ENCODE data around the gene ZEB2. TPM values are rescaled to one million over a fixed set of nuclear protein-coding genes. Genes with fewer than 3 reads are reported as not detected.

Gene ZEB2
- total RNA-seq, 1 experiment from 2014 or later, result 1.2 TPM

GRCh38 chr2:144513388-144514101 is 6.4 kb downstream of the ZEB2 start:
- H4K20me1 ChIP-seq (ENCODE audit: control insufficient read depth, insufficient read depth, insufficient read length), result no peaks in the 10 kb centered on the region
- Mint-ChIP-seq H3K4me1 (peaks cover 68 to 72% of the 10 kb centered on the region in 2 experiments), H3K27ac (no peak overlapping the region)

More at GRCh38 chr2:144513388-144514101, 6.4 kb downstream of the ZEB2 start:
- Histone ChIP-seq H3K23ac (ENCODE audit: insufficient read length, low read depth, low read length) (no peak overlapping the region), H3K79me1 (ENCODE audit: insufficient read depth, low read depth, low read length, poor library complexity, severe bottlenecking) (no peaks in the 10 kb centered on the region), H3K4me2 (ENCODE audit: insufficient read depth, insufficient read length, low read length) (peak overlapping the region; percentile 52), H3K4ac (ENCODE audit: low read depth, low read length) (no peak overlapping the region), H3K9ac (ENCODE audit: extremely low read depth, insufficient read length, low read length) (no peak overlapping the region), H2BK5ac (ENCODE audit: insufficient read length, low read length) (no peak overlapping the region), H4K91ac (ENCODE audit: insufficient read length, low read depth, low read length) (no peak overlapping the region), H3K27ac (ENCODE audit: insufficient read length, low read depth, low read length) (no peak overlapping the region), H3K27me3 (ENCODE audit: insufficient read depth, low read length) (peaks cover 57% of the 10 kb centered on the region), H2AK5ac (ENCODE audit: insufficient read length, low read length) (no peak overlapping the region), H3T11ph (ENCODE audit: low read length) (no peak overlapping the region), H3K14ac (ENCODE audit: insufficient read depth, low read length) (no peak overlapping the region), H4K5ac (ENCODE audit: insufficient read length, low read depth, low read length) (no peak overlapping the region), H3K9me3 (ENCODE audit: control insufficient read depth, low read depth, low read length) (no peaks in the 10 kb centered on the region), H2BK20ac (ENCODE audit: low read depth, low read length, poor library complexity, severe bottlenecking) (no peak overlapping the region), H4K8ac (replicated peaks; ENCODE audit: insufficient read length, low read depth, low read length) (no peak overlapping the region), H3K56ac (ENCODE audit: insufficient read length, low read depth, low read length) (no peak overlapping the region), H3K79me2 (ENCODE audit: insufficient read depth, low read length) (no peaks in the 10 kb centered on the region), H3K23me2 (ENCODE audit: insufficient read length, low read depth, low read length, poor library complexity, severe bottlenecking) (peaks cover 27% of the 10 kb centered on the region), H3K18ac (ENCODE audit: insufficient read length, low read depth, low read length) (no peak overlapping the region), H2BK12ac (ENCODE audit: insufficient read length, low read depth, low read length) (no peak overlapping the region), H2BK15ac (ENCODE audit: low read depth, low read length) (no peak overlapping the region), H2AFZ (ENCODE audit: low read length) (no peak overlapping the region), H2BK120ac (ENCODE audit: low read depth, low read length, poor library complexity, severe bottlenecking) (no peak overlapping the region), H3K4me1 (ENCODE audit: insufficient read depth, low read length) (peaks cover 20% of the 10 kb centered on the region)
- TF ChIP-seq, protein P1, sequence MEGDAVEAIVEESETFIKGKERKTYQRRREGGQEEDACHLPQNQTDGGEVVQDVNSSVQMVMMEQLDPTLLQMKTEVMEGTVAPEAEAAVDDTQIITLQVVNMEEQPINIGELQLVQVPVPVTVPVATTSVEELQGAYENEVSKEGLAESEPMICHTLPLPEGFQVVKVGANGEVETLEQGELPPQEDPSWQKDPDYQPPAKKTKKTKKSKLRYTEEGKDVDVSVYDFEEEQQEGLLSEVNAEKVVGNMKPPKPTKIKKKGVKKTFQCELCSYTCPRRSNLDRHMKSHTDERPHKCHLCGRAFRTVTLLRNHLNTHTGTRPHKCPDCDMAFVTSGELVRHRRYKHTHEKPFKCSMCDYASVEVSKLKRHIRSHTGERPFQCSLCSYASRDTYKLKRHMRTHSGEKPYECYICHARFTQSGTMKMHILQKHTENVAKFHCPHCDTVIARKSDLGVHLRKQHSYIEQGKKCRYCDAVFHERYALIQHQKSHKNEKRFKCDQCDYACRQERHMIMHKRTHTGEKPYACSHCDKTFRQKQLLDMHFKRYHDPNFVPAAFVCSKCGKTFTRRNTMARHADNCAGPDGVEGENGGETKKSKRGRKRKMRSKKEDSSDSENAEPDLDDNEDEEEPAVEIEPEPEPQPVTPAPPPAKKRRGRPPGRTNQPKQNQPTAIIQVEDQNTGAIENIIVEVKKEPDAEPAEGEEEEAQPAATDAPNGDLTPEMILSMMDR (conservative IDR thresholded peaks at IDR 0.05), result no peak
- no peak for DNase-seq
- Mint-ChIP-seq H3K36me3 (ENCODE audit: insufficient read depth in 1 of 3, low read depth in 3 of 3) (no peaks in the 10 kb centered on the region), H3K27me3 (ENCODE audit: low read depth) (peaks cover 74% of the 10 kb centered on the region), H3K9me3 (peaks cover 3% of the 10 kb centered on the region in 2 experiments; a peak in 4 of 5 replicates), H3K4me3 (peak overlapping the region; percentile 44 to 79)
- no CpG with 5 or more reads among the region's 18 CpGs for WGBS (ENCODE audit: extremely low coverage, insufficient read length, low lambda C conversion rate)

Measured in H9 (cell line).